ENCODE results near the gene GRB7.
"Not testable (repeated sequence)": the region's sequence is repeated elsewhere in the genome, so short reads cannot be mapped to it uniquely, and the experiment has no call there.

The GRB7 gene

GRCh38 chr17:39750131-39751015 is 12.6 kb downstream of the GRB7 start:
- no peak for DNase-seq (ENCODE audit: extremely low read depth in 1 of 2, low read depth in 1 of 2)

- DNase-seq (ENCODE audit: extremely low read depth in 1 of 2, low read depth in 1 of 2) = no peak
These were observed 13.3 kb downstream of the GRB7 start for GRCh38 chr17:39751016-39751543.

DNA sequence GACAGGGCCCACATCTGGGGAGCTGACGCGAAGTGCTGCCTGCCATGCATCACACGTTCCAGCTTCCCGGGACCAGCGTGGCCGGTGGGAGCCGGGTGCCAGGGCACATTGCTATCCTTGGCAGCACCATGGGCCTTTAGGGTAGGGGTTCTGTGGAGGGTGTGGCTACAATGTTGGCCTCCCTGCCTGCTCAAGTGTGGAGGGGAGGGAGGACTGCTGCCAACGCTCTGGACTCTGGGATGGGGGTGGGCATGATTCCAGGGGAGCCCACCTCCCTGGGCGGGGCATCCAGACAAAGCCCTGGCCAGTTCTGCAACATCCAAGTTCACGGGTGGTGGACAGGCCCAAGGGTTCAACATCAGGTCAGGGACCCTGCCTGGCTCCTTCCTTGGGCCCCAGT is 13.9 kb downstream of the GRB7 start:
- DNase-seq (ENCODE audit: extremely low read depth in 1 of 2, low read depth in 1 of 2) = no peak

DNA sequence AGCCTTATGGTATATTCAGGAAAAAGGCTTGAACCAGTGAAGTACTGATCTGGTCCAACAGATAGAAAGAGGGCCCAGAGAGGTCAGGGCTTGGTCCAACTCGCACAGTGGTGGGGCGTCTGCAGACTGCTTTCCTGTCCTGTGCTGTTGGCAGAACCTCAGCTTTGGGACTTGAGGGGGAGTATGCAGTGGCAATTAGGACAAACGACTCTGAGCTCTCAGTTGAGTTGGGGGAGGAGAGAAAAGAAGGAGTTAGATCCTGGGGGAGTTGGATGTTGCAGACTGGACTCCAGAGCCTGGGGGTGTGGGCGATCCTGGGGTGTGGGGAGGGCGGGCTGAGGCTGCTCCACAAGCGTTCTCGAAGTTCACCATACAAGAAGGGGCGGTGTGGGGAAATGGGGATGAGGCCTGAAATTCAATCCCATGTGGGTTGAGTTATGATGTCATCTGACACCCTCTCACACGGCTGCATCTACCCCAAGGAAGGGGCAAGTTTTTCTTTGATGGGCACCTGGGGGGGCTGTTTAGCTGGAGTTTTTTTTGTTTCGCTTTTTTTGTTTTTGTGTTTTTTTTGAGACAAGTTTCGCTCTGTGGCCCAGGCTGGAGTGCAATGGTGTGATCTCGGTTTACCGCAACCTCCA is 14.6 kb downstream of the GRB7 start:
- DNase-seq (ENCODE audit: extremely low read depth in 1 of 2, low read depth in 1 of 2) = no peak

DNA sequence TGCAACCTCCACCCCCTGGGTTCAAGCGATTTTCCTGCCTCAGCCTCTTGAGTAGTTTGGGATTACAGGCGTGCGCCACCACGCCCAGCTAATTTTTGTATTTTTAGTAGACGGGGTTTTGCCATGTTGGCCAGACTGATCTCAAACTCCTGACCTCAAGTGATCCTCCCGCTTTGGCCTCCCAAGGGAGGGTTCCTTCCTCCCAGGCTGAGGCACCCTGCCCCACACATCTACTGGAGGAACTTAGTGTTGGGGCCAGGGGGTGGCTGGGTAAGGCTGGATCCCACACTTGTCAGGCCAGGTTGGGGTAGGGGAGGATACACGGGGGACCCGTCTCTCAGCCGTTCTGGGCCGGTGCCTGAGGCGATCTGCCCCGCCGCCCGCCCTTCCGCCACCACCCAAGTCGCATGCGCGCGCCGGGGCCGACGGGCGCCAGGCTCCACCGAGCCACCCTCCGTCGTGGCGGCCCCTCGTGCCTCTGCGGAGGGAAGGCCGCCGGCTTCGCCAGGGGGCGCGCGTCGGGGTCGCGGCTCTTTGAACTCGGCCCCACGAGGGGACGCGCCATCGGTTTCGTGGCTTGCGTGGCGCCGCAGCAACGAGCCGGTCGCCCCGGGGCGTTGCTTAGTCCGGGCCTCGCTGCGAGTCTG is 15.9 kb downstream of the GRB7 start:
- no peak for DNase-seq (ENCODE audit: extremely low read depth in 1 of 2, low read depth in 1 of 2)

DNA sequence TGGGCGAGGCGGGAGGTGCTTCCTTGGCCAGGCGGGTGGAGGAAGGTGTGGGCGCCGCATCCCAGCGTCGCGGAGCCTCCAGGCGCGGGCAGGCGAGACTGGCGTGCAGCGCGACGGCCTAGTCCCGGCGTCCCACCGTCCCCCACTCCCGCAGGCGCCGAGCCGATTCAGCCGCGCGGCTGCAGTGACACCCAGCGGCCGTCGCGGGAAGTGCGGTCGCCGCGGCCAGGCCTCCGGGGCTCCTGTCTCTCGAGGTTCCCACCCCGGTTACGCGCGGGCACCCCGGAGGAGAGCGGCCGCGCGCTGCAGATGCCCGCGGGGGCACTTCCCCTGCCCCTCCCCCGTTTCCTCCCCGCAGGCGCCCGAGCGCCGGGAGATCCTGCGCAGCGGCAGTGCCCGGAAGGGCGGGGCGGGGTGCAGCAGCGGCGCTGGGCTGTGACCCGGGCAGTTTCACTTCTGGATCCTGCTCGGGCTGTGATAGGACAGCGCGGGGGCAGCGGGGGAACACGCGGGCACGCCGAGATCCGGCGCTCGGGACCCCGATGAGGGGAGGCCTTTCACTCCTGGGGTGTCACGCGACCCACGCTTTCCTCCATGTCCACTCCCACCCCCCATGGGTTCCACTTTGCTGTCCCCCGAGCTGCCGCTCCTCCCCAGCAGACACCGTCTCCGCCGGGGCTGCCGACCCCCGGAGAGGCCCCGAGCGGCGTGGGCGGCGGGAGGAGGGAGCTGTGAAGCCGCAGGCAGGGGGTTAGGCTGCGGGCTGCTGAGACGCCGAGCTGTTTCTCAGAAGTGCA is 16.6 kb downstream of the GRB7 start:
- DNase-seq (ENCODE audit: extremely low read depth in 1 of 2, low read depth in 1 of 2) = peak; percentile 91 to 96

DNA sequence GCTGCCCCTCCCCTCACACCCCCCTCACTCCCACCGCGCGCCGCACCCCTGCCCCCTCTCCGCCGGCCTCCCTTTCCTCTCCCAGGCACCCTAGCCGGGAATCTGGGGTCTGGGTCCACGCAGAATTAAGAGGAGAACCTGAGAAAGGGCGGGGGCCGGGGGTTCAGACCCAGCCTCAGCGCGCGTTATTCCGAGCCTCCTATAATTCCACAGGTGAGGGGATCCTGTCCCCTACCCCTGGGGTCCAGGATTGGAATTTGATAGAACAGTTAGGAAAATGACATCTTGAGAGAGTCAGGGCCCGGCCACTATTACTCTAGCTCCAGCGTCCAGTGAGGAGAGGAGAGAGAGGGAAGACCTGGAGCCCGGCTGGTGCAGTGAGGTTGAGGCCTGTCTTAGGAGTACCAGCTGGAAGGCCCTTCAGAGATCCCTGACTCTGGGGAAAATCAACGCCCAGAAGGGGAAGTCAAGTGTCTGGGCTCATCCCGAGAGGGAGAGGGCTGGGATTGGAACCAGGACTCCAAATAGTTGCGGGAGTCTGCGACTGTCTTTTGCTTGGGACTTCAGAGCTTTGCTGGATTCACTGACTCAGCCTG is 17.3 kb downstream of the GRB7 start:
- DNase-seq (ENCODE audit: extremely low read depth in 1 of 2, low read depth in 1 of 2) = no peak

GRCh38 chr17:39755554-39756379 is 18.0 kb downstream of the GRB7 start:
- no peak for DNase-seq (ENCODE audit: extremely low read depth in 1 of 2, low read depth in 1 of 2)

DNA sequence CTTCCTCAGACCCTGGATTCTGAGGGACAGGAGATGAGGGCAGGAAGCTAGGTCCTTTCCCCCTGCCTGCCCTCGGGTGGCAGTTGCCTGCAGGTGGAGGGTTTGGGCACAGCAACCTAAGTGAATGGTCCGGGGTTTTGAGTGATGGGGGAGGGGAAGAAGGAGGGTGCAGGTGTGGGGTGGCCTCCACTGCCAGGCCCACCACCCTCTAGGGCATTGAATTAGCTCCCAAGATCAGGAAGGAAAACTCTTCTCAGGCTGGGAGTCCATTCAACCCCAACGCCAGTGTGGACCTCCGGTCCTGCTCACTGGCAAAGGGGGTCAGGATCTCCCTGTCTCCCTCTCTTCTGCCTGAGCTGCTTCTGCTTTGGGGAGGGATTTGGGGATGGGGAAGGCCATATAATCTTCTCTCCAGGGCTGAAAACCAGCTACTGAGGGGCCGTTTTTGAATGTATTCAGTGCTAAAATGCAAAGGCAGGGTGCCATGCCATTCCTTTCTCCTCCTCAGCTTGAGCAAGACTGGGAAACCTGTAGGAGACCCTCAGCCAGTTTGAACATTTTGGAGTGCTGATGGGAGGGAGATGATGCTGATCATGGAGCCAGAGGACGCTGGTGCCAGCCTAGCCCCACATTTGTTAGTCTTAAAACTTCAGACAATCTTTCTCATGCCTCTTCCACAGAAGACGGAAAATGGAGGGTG is 18.8 kb downstream of the GRB7 start:
- DNase-seq (ENCODE audit: extremely low read depth in 1 of 2, low read depth in 1 of 2) = no peak

- no peak for DNase-seq (ENCODE audit: extremely low read depth in 1 of 2, low read depth in 1 of 2)
These were observed 19.5 kb downstream of the GRB7 start for GRCh38 chr17:39757176-39757662.

DNA sequence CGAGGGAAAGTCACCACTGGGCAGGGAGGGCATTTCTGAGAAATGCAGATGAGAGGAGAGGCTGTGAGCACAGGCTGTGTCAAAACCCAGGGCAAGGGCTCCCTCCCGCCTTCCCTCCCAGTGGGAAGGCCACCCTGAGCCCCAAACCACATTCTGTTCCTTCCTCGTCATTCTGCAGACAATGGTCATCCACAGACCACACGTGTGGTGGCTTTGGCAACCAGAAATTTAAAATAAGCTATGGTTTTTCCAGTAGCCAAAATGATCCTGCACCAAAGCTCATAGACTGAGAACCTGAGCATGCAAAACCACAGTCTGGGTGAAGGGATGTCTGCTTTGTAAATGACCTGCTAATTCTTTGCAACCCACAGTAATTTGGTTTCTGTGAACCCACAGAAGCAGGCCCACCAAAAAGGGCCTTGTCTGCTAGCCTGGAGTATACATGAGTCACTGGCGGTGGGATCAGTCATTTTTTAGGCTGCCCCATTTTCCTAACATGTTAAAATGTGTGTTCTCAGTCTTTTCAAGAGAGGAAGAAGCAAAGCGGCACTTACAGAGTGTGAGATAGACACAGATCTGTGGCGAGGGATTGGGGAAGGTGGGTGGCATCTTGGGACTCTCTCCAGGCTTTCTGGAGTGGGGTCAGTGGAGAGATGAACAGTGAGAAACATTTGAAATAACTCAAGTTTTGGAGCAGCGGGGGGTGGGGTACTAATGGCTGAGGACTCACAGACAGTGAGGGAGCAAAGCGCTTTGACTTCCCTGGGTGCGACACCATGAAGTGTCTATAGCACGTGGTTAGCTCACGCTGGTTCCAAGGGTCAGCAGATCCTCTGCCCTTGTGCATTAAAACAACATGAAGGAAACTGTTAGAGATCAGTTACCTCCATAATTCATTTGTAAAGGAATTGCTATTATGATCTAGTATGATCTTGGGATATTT is 20.5 kb downstream of the GRB7 start:
- DNase-seq (ENCODE audit: extremely low read depth in 1 of 2, low read depth in 1 of 2) = peak; percentile 59 to 73

DNA sequence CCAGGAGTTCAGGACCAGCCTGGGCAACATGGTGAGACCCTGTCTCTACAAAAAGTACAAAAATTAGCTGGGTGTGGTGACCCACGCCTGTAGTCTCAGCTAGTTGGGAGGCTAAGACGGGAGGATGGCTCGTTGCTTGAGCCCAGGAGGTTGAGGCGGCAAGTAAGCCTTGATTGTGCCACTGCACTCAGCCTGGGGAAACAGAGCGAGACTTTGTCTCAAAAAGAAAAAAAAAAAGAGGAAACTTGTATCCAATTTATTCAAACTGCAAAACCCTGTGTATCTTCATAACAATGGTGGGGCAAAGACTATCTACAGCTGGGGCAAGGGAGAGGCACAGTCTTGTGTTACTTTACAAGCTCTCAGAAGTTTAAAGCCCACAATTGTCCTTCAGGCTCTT is 21.5 kb downstream of the GRB7 start:
- no peak for DNase-seq (ENCODE audit: extremely low read depth in 1 of 2, low read depth in 1 of 2)

DNA sequence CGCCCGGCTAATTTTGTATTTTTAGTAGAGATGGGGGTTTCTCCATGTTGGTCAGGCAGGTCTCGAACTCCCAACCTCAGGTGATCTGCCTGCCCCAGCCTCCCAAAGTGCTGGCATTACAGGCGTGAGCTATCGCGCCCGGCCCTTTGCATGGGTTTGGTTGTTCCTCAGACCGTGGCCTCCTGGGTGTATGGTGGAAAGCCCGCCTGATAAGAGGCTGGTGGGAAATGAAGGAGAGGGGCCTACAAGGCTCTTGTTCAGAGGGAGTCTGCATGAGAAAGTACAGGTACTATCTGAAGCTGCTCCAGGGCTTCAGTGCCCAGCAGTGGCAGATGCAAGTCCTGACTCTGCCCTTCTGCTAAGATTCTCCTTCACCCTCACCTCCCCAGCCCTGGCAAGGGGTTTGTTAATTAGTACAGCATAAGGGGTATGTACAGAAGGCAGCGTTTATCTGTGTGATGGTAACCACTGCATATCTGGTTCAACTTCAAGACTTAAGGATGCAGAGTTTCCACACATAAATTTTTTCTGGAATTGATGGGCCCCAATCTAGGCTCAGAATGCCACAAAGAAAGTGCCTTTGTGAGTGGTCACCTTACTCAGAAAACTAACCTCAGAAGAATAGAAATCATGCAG is 24.2 kb downstream of the GRB7 start:
- no peak for DNase-seq (ENCODE audit: extremely low read depth in 1 of 2, low read depth in 1 of 2)

GRCh38 chr17:39763051-39763820 is 25.5 kb downstream of the GRB7 start:
- DNase-seq (ENCODE audit: extremely low read depth in 1 of 2, low read depth in 1 of 2) = no peak

GRCh38 chr17:39764171-39764570 is 26.4 kb downstream of the GRB7 start:
- DNase-seq (ENCODE audit: extremely low read depth in 1 of 2, low read depth in 1 of 2) = not testable (repeated sequence)

GRCh38 chr17:39765175-39765574 is 27.4 kb downstream of the GRB7 start:
- DNase-seq (ENCODE audit: extremely low read depth in 1 of 2, low read depth in 1 of 2) = no peak
